GM08714 (cell line): ENCODE measurements around the gene MLLT10.

Experiments
- H3K4me3 ChIP-seq: fragments of 200-500 bp; sonication (Bioruptor generic); 2 replicates; pipeline ENCODE4 v1.5.1; 2014; ENCODE audit warnings: mild to moderate bottlenecking, low read length, inconsistent platforms
- ZNF274 ChIP-seq: IDR thresholded peaks from 2 replicates; pipeline ENCODE4 v1.6.1; 2012; ENCODE audit warnings: mild to moderate bottlenecking, low read depth, low read length

Gene MLLT10

DNA sequence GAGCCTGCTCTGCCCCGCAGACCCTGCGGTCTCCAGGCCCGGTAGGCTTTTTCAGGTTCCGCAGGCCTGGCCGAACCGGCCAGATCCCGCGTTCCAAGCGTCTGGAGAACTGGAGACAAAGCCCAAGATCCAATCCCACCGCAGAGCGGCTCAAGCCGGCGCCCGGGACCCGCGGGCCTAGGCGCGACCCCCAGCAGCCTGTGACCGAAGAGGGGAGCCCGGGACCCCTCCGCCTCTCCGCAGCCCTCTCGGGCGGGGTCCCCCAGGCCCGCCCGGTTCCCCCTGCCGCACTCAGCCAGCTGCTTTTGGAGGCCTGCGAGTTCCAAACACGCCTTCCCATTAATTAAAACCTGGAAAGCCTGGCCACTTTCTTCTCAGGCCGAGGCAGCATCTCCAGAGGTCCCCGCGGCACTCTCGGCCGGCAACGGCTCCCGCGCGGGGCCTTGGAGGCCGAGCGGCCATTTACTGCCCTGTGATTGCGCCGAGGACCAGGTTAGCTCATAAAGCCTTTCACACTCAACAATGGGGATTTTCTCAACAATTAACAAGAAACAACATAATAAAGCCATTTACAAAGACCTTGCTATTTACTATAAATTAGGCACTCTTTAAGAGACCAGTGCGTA is 25.2 kb upstream of the MLLT10 start:
- TF ChIP-seq ZNF274 = no peak
- no peak overlapping the region for H3K4me3 ChIP-seq

GRCh38 chr10:21509341-21510240 is 24.4 kb upstream of the MLLT10 start:
- no peak for TF ChIP-seq ZNF274
- no peak overlapping the region for H3K4me3 ChIP-seq

- TF ChIP-seq ZNF274 = no peak
- no peak overlapping the region for H3K4me3 ChIP-seq
These were observed 23.6 kb upstream of the MLLT10 start for GRCh38 chr10:21510241-21511094.

DNA sequence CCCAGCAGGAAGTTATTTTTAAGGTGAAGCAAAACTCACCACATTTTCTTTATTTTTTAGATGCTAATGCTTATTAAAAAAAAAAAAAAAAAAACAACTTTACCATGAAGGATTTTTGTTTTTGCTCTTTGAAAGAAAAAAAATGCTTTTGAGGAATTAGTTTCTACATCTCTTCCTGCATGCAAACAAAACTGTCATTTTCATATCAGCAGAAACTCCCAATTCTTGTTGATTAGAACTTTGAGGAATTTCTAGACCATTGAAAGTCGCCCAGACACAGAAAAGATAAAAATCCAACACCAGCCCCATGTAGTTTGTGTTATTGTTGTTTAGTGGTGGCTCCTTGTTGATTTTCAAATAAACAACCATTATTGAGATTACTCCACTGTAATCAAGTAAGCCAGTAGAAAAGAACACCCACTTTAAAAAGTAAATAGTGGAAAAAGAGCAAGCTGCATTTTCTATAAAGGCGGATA is 22.9 kb upstream of the MLLT10 start:
- no peak overlapping the region for H3K4me3 ChIP-seq
- no peak for TF ChIP-seq ZNF274

GRCh38 chr10:21511946-21512572 is 22.0 kb upstream of the MLLT10 start:
- TF ChIP-seq ZNF274 = no peak
- no peak overlapping the region for H3K4me3 ChIP-seq

DNA sequence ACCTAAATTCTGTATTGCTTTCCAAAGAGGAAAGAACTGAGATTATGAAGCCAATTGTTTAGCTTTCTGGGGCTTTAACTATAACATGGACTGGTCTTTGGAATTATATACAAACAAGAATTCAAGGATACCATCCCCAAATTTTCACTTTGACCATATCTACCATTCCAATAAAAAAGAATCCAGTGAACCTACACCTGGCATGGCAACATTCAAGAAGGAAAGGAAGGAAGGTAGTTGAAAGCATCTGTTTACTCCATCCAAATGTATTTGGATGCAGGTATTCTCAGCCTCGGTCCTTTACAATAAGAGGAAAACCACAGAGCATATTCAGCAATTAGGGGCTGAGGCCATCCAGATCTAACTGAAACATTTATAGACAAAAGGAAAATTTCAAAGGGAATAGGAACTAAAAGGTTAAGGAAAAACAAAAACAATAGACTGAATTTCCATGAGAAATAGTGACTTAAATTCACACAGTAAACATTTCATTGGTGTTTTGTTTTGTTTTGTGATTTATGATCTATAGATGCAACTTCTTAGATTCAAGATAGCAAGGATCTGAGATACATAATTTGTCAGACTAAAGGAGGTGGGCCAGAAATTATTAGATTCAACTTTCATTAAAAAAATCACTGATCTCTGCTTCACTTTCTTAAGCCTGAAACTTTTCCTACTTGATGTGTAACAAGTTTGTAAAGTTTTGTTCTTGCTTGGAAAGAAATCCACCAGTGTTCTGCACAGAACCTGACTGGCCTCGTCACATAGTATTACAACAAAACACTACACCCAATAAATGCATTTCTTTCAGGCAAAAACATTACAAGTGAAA is 21.2 kb upstream of the MLLT10 start:
- H3K4me3 ChIP-seq = no peak overlapping the region
- TF ChIP-seq ZNF274 = no peak

GRCh38 chr10:21513405-21513788 is 20.6 kb upstream of the MLLT10 start:
- no peak overlapping the region for H3K4me3 ChIP-seq
- TF ChIP-seq ZNF274 = no peak

GRCh38 chr10:21514129-21514817 is 19.8 kb upstream of the MLLT10 start:
- no peak for TF ChIP-seq ZNF274
- H3K4me3 ChIP-seq = no peak overlapping the region; the same call in 1 of the 2 replicates

GRCh38 chr10:21514818-21515351 is 19.1 kb upstream of the MLLT10 start:
- H3K4me3 ChIP-seq = no peak overlapping the region; the same call in 1 of the 2 replicates
- no peak for TF ChIP-seq ZNF274

DNA sequence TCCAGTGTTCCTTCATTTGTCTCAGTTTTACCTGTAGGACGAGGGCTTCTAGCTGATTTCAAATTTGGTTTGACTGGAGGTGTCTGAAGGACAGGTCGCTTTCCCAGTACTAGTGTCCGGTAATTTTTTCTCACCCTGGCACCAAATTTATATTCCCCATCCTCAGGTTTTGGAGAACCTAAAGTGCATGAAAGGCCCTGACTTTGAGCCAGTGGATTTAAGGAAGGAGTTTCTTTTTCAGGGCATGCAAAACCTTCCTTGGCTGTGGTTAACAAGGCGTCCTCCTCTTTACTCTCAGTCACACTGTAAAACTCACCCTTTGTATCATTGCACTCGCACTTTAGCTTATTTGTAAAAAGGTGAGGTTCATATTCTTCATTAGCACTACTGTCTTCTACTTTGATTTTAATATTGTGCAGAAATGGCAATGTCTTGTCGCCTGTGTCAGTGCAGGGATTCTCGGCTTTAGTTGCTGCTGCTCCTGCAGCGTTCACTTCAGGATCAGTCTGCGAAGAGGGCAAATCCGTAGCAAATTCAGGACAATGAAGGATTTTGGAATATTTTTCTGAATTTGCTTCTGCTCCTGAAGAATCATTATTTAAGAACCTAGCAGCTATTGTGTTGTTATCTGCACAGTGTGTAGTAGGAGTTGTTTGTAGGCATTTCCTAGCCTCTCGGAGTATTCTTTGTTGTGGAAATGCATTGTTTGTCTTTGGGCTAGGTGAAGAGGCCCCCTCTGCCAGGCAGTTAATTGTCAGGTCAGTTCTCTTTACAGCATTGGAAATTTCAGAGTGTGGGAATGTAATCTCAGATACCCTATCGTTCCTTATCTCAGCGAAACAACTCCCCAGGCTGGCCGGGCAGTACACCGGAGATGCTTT is 18.4 kb upstream of the MLLT10 start:
- TF ChIP-seq ZNF274 = no peak
- H3K4me3 ChIP-seq = no peak overlapping the region
